Activated CD8-positive, alpha-beta T cell treated with anti-CD3 and anti-CD28 coated beads for 36 hours (primary cell): ENCODE data around the gene BMF. TPM values are rescaled to one million over a fixed set of nuclear protein-coding genes. Genes with fewer than 3 reads are reported as not detected.
"Not testable (repeated sequence)": the region's sequence is repeated elsewhere in the genome, so short reads cannot be mapped to it uniquely, and the experiment has no call there.

Experiments
- ATAC-seq: fragments of 200-7000 bp; cut with Tn5 transposase; one replicate; pipeline ENCODE4 v1.10.0; 2021; ENCODE audit warnings: mild to moderate bottlenecking, moderate library complexity
- CTCF ChIA-PET: fragments of 350-600 bp; sonication (Branson Sonifier 250); formaldehyde crosslinking; loops from one replicate; lab custom pipeline; 2021; ENCODE audit warnings: antibody characterized with exemption; lab: Charles Lee
- POLR2A ChIA-PET: fragments of 350-600 bp; sonication (Branson Sonifier 250); formaldehyde crosslinking; loops from one replicate; lab custom pipeline; 2021; ENCODE audit warnings: antibody characterized with exemption; lab: Charles Lee
- DNase-seq: peaks from one replicate; pipeline ENCODE4 v3.0.0-alpha.2; 2020
- H3K27ac Mint-ChIP-seq: one replicate; pipeline ENCODE4 v1.8.0; 2021; ENCODE audit warnings: mild to moderate bottlenecking, mixed read lengths
- H3K27me3 Mint-ChIP-seq: one replicate; pipeline ENCODE4 v1.8.0; 2021; ENCODE audit warnings: mixed read lengths
- H3K36me3 Mint-ChIP-seq: one replicate; pipeline ENCODE4 v1.8.0; 2021; ENCODE audit warnings: low read depth, mixed read lengths
- H3K4me1 Mint-ChIP-seq: one replicate; pipeline ENCODE4 v1.8.0; 2021; ENCODE audit warnings: low read depth, mixed read lengths
- H3K4me3 Mint-ChIP-seq: one replicate; pipeline ENCODE4 v1.8.0; 2021; ENCODE audit warnings: mild to moderate bottlenecking, moderate library complexity, mixed read lengths
- H3K9me3 Mint-ChIP-seq: one replicate; pipeline ENCODE4 v1.8.0; 2021; ENCODE audit warnings: mixed read lengths
- CTCF ChIP-seq: fragments of 200-600 bp; IDR thresholded peaks from one replicate; pipeline ENCODE4 v1.8.0; 2022; ENCODE audit warnings: antibody characterized with exemption, mild to moderate bottlenecking
- intact Hi-C: fragments of 100-400 bp; cut with micrococcal nuclease; formaldehyde crosslinking; loops from one replicate; pipeline ENCODE4 v1.10.0; 2022
- total RNA-seq, 2 experiments: library from RNA; stranded (reverse); gene quantifications; one replicate each; pipeline ENCODE4 v1.2.3, GENCODE V29; 2021

Gene BMF
- total RNA-seq, 2 experiments from 2014 or later = 4.2 to 4.3 TPM

DNA sequence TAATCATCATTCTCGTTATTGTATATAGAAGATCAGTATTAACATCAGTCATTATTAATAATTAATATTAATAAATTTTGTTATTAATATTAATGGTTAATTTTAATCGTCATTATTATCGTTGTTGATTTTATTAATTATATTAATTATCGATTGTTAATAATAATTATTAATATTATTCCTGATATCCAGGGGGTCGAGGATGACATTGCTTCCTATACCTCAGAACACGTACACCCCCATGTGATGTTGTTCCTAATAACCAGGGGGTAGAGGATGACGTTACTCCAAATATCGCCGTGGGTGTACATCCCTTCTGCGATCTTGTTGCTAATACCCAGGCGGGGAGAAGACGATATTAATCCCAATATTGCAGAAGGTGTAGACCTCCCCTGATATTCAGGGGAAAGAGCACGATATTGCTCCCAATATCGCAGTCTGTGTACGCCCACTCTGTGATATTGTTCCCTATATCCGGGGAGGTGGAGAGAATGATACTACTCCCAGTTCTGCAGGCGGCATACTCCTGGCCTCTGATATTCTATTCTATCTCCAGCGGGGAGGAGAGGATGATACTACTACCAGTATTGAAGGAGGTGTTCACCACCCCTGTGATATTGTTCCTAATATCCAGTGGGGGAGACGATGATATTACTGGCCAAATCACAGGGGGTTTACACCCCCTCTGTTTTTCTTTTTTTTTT is 22.3 kb upstream of the BMF start:
- intact Hi-C loops = no loop called here
- peak; percentile 12 for ATAC-seq

DNA sequence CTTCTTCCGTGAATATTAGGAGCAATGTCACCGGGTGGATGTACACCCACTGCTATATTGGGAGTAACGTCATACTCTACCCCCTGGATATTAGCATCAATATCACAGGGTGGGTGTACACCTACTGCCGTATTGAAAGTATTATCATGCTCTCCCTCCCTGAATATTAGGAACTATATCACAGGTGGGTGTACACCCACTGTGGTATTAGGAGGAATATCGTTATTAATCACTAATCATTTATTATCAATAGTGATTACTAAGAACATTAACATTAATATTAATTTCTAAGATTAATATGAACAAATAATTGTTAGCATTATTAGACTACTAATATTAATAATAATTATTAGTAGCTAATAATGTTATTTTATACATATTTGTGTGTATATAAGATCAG is 21.4 kb upstream of the BMF start:
- ChIA-PET POLR2A (no interaction called here), CTCF (no interaction called here)
- H3K4me3 Mint-ChIP-seq = no peak overlapping the region
- H3K27me3 Mint-ChIP-seq = peaks cover 3% of the 10 kb centered on the region
- no peak for TF ChIP-seq CTCF
- no peak for ATAC-seq
- intact Hi-C loops = no loop called here
- H3K27ac Mint-ChIP-seq = no peak overlapping the region
- DNase-seq = no peak
- no peaks in the 10 kb centered on the region for H3K9me3 Mint-ChIP-seq
- H3K36me3 Mint-ChIP-seq = no peaks in the 10 kb centered on the region
- H3K4me1 Mint-ChIP-seq = no peaks in the 10 kb centered on the region

More for the DNA sequence above, 22.3 kb upstream of the BMF start:
- H3K4me1 Mint-ChIP-seq = no peaks in the 10 kb centered on the region
- DNase-seq = no peak
- no peak for TF ChIP-seq CTCF
- no peaks in the 10 kb centered on the region for H3K36me3 Mint-ChIP-seq
- ChIA-PET POLR2A (no interaction called here), CTCF (no interaction called here)
- H3K4me3 Mint-ChIP-seq = no peak overlapping the region
- no peaks in the 10 kb centered on the region for H3K9me3 Mint-ChIP-seq
- H3K27me3 Mint-ChIP-seq = peaks cover 3% of the 10 kb centered on the region
- no peak overlapping the region for H3K27ac Mint-ChIP-seq

- peak; percentile 43 for ATAC-seq
- no peak overlapping the region for H3K27ac Mint-ChIP-seq
- TF ChIP-seq CTCF = no peak
- H3K9me3 Mint-ChIP-seq = no peaks in the 10 kb centered on the region
- ChIA-PET CTCF (interaction anchor here (1.0 kb wide), 1 partner anchor 23 kb away, joined by 3 read pairs; no protein-coding TSS in a partner anchor), POLR2A (no interaction called here)
- H3K4me1 Mint-ChIP-seq = no peaks in the 10 kb centered on the region
- H3K4me3 Mint-ChIP-seq = no peak overlapping the region
- H3K36me3 Mint-ChIP-seq = no peaks in the 10 kb centered on the region
- intact Hi-C loops = no loop called here
- DNase-seq = peak; percentile 62
- peaks cover 3% of the 10 kb centered on the region for H3K27me3 Mint-ChIP-seq
Observed at GRCh38 chr15:40128766-40129660, 20.3 kb upstream of the BMF start.

- Mint-ChIP-seq H3K27ac (no peak overlapping the region), H3K36me3 (no peaks in the 10 kb centered on the region), H3K9me3 (no peaks in the 10 kb centered on the region), H3K4me1 (no peaks in the 10 kb centered on the region), H3K27me3 (peaks cover 3% of the 10 kb centered on the region), H3K4me3 (no peak overlapping the region)
- intact Hi-C loops = no loop called here
- CTCF ChIA-PET = no interaction called here
- POLR2A ChIA-PET = no interaction called here
- no peak for TF ChIP-seq CTCF
- DNase-seq (no peak), ATAC-seq (no peak)
Observed at GRCh38 chr15:40125950-40126349, 17.3 kb upstream of the BMF start.

DNA sequence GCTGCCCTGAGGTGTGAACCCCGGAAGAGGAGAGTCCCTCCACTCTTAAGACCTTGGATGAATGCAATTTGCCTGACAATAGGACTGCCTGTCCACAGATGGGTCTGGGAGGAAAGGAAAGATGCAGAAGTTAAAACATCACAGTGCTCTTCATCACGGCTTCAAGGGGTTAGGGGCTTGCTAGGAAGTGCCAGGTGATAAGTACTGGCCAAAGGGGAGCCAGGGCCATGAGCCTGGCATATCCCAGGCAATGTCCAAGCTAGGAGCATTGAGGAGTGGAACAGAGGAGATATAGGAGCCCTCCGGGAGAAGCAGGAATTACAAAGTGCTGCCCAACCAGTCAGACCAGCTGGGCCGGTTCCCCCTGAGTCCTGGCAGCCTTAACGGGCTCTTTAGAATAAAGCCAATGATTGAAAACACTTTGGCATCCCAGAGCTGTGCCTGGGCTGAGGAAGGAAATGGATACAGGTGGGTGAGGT is 16.2 kb upstream of the BMF start:
- H3K9me3 Mint-ChIP-seq, intact Hi-C loops, DNase-seq, H3K4me3 Mint-ChIP-seq, H3K27ac Mint-ChIP-seq, H3K4me1 Mint-ChIP-seq, H3K36me3 Mint-ChIP-seq, H3K27me3 Mint-ChIP-seq, POLR2A ChIA-PET: not testable (repeated sequence)
- ATAC-seq = peak; percentile 3
- CTCF ChIA-PET = interaction anchor here (4.6 kb wide), 1 partner anchor 19 kb away, joined by 23 read pairs; no protein-coding TSS in a partner anchor

GRCh38 chr15:40124333-40124732 is 15.7 kb upstream of the BMF start:
- CTCF ChIA-PET = interaction anchor here (4.6 kb wide), 1 partner anchor 19 kb away, joined by 23 read pairs; no protein-coding TSS in a partner anchor
- H3K27me3 Mint-ChIP-seq, H3K4me3 Mint-ChIP-seq, ATAC-seq, H3K4me1 Mint-ChIP-seq, intact Hi-C loops, H3K9me3 Mint-ChIP-seq, DNase-seq, H3K36me3 Mint-ChIP-seq, H3K27ac Mint-ChIP-seq: not testable (repeated sequence)
- POLR2A ChIA-PET = interaction anchor here (0.6 to 1.3 kb wide), 3 partner anchors 28 to 83 kb away, joined by 3 to 4 read pairs (median 3); no protein-coding TSS in a partner anchor

DNA sequence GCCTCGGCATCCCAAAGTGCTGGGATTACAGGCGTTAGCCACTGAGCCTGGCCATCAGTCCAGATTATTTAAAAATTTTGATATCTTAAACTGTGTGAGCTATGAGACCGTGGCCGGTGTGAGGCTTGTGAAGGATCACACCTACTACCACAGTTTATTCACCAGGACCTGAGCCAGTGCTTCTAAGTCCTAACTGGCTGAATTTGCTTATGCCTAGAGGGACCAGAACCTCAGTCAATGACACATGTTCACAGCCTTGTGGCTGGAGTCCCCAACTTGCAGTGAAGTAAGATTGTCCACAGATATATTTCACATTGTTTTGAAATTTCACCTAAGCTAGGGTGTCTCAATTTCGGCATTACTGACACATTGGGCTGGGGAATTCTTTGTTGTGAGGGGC is 15.2 kb upstream of the BMF start:
- DNase-seq, H3K4me3 Mint-ChIP-seq, H3K4me1 Mint-ChIP-seq, H3K36me3 Mint-ChIP-seq, H3K27me3 Mint-ChIP-seq, ATAC-seq, intact Hi-C loops, H3K27ac Mint-ChIP-seq, H3K9me3 Mint-ChIP-seq: not testable (repeated sequence)
- POLR2A ChIA-PET = interaction anchor here (0.6 to 1.3 kb wide), 3 partner anchors 27 to 83 kb away, joined by 3 to 4 read pairs (median 3); no protein-coding TSS in a partner anchor
- CTCF ChIA-PET = interaction anchor here (1.1 to 4.6 kb wide), 3 partner anchors 10 to 18 kb away, joined by 3 to 23 read pairs (median 4); no protein-coding TSS in a partner anchor
